Measurements from ENCODE around the gene TADA3. TPM values are rescaled to one million over a fixed set of nuclear protein-coding genes. Genes with fewer than 3 reads are reported as not detected.

Gene TADA3
- total RNA-seq, 2 experiments from 2014 or later: 88.1 to 88.3 TPM

- ChIA-PET POLR2A (interaction anchor here (0.9 to 11.9 kb wide), 10 partner anchors 10 to 353 kb away, joined by 3 to 158 read pairs (median 12); partner anchors contain the start of genes ARPC4, BRPF1, CAMK1 and FANCD2), CTCF (interaction anchor here (0.7 to 2.7 kb wide), 7 partner anchors 14 to 396 kb away, joined by 3 to 11 read pairs (median 4); partner anchors contain the start of genes ARPC4 and TADA3)
- Mint-ChIP-seq H3K4me1 (peaks cover 52% of the 10 kb centered on the region), H3K27ac (peak overlapping the region; percentile 91), H3K27me3 (no peaks in the 10 kb centered on the region), H3K36me3 (ENCODE audit: low read depth) (peaks cover 67% of the 10 kb centered on the region), H3K4me3 (peak overlapping the region; percentile 93), H3K9me3 (no peaks in the 10 kb centered on the region)
- DNase-seq: no peak
Measured at GRCh38 chr3:9749296-9749644, 43.0 kb downstream of the TADA3 start.

DNA sequence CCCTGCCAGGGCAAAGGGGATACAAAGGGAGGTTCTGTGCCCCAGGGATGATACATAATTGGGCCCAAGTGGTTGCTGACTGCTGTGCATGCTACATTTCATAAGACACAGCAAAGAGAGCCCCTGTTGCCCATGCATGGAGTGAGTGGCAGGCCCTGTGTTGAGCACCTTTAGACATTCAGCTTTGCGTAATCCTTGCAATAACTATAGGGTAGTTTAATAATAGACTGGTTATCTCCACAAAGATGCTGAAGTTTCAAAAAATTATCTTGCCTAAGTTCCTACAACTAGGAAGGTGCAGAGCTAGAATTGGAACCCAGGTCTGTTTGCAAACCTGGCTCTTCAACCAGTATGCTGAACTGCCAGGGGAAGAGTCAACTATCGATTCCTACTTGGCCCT is 44.2 kb downstream of the TADA3 start:
- no peak for DNase-seq
- Mint-ChIP-seq H3K9me3 (no peaks in the 10 kb centered on the region), H3K27me3 (no peaks in the 10 kb centered on the region), H3K36me3 (ENCODE audit: low read depth) (peaks cover 72% of the 10 kb centered on the region), H3K27ac (no peak overlapping the region), H3K4me1 (peaks cover 46% of the 10 kb centered on the region), H3K4me3 (no peak overlapping the region)
- CTCF ChIA-PET: no interaction called here
- POLR2A ChIA-PET: interaction anchor here (5.8 to 11.9 kb wide), 2 partner anchors 15 to 44 kb away, joined by 59 to 158 read pairs; partner anchors contain the start of genes ARPC4, BRPF1 and TADA3

- peaks cover 78% of the 10 kb centered on the region for H3K36me3 Mint-ChIP-seq (ENCODE audit: low read depth)
- no peaks in the 10 kb centered on the region for H3K9me3 Mint-ChIP-seq
- ChIA-PET CTCF (interaction anchor here (1.8 kb wide), 1 partner anchor 16 kb away, joined by 4 read pairs; the partner anchor contains the start of gene BRPF1), POLR2A (interaction anchor here (5.8 to 11.9 kb wide), 2 partner anchors 14 to 45 kb away, joined by 59 to 158 read pairs; partner anchors contain the start of genes ARPC4, BRPF1 and TADA3)
- H3K27ac Mint-ChIP-seq: no peak overlapping the region
- H3K4me3 Mint-ChIP-seq: no peak overlapping the region
- peaks cover 44% of the 10 kb centered on the region for H3K4me1 Mint-ChIP-seq
- H3K27me3 Mint-ChIP-seq: no peaks in the 10 kb centered on the region
- no peak for DNase-seq
Measured at GRCh38 chr3:9747267-9747666, 45.0 kb downstream of the TADA3 start.

- Mint-ChIP-seq H3K9me3 (no peaks in the 10 kb centered on the region), H3K27me3 (no peaks in the 10 kb centered on the region), H3K4me3 (no peak overlapping the region), H3K4me1 (peaks cover 34% of the 10 kb centered on the region), H3K27ac (peak overlapping the region; percentile 40), H3K36me3 (ENCODE audit: low read depth) (peaks cover 78% of the 10 kb centered on the region)
- ChIA-PET POLR2A (interaction anchor here (11.9 kb wide), 1 partner anchor 13 kb away, joined by 158 read pairs; the partner anchor contains the start of gene BRPF1), CTCF (interaction anchor here (0.6 to 1.8 kb wide), 3 partner anchors 15 to 200 kb away, joined by 3 to 4 read pairs (median 3); partner anchors contain the start of gene BRPF1)
- DNase-seq: peak; percentile 45
Measured at GRCh38 chr3:9746330-9746729, 45.9 kb downstream of the TADA3 start.

- ChIA-PET CTCF (interaction anchor here (1.8 kb wide), 1 partner anchor 15 kb away, joined by 4 read pairs; the partner anchor contains the start of gene BRPF1), POLR2A (interaction anchor here (11.9 kb wide), 1 partner anchor 12 kb away, joined by 158 read pairs; the partner anchor contains the start of gene BRPF1)
- Mint-ChIP-seq H3K27ac (no peak overlapping the region), H3K9me3 (no peaks in the 10 kb centered on the region), H3K27me3 (no peaks in the 10 kb centered on the region), H3K4me3 (no peak overlapping the region), H3K4me1 (peaks cover 27% of the 10 kb centered on the region), H3K36me3 (ENCODE audit: low read depth) (peaks cover 84% of the 10 kb centered on the region)
- no peak for DNase-seq
Measured at GRCh38 chr3:9745521-9745920, 46.8 kb downstream of the TADA3 start.

DNA sequence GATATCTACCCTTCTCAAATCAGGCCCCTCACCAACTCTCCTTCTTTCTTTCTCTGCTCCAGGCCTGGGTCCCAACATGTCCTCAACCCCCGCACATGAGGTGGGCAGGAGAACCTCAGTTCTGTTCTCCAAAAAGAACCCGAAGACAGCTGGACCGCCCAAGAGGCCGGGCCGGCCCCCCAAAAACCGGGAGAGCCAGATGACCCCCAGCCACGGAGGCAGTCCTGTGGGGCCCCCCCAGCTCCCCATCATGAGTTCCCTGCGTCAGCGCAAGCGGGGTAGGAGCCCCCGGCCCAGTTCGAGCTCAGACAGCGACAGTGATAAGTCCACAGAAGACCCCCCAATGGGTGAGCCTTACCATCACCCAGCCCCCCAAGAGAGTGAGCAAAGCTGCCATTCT is 48.1 kb downstream of the TADA3 start:
- peaks cover 19% of the 10 kb centered on the region for H3K4me1 Mint-ChIP-seq
- ChIA-PET POLR2A (interaction anchor here (1.1 to 11.9 kb wide), 2 partner anchors 11 to 94 kb away, joined by 3 to 158 read pairs; partner anchors contain the start of genes BRPF1 and MTMR14), CTCF (interaction anchor here (0.9 kb wide), 1 partner anchor 8 kb away, joined by 4 read pairs; no protein-coding TSS in a partner anchor)
- no peaks in the 10 kb centered on the region for H3K27me3 Mint-ChIP-seq
- H3K9me3 Mint-ChIP-seq: no peaks in the 10 kb centered on the region
- H3K4me3 Mint-ChIP-seq: no peak overlapping the region
- H3K36me3 Mint-ChIP-seq (ENCODE audit: low read depth): peaks cover 89% of the 10 kb centered on the region
- no peak for DNase-seq
- no peak overlapping the region for H3K27ac Mint-ChIP-seq

- ChIA-PET CTCF (interaction anchor here (0.9 kb wide), 1 partner anchor 8 kb away, joined by 4 read pairs; no protein-coding TSS in a partner anchor), POLR2A (interaction anchor here (1.1 to 11.9 kb wide), 2 partner anchors 10 to 94 kb away, joined by 3 to 158 read pairs; partner anchors contain the start of genes BRPF1 and MTMR14)
- DNase-seq: no peak
- Mint-ChIP-seq H3K27me3 (no peaks in the 10 kb centered on the region), H3K9me3 (no peaks in the 10 kb centered on the region), H3K36me3 (ENCODE audit: low read depth) (peaks cover 89% of the 10 kb centered on the region), H3K4me3 (no peak overlapping the region), H3K4me1 (peaks cover 16% of the 10 kb centered on the region), H3K27ac (no peak overlapping the region)
Measured at GRCh38 chr3:9743548-9743947, 48.7 kb downstream of the TADA3 start.

DNA sequence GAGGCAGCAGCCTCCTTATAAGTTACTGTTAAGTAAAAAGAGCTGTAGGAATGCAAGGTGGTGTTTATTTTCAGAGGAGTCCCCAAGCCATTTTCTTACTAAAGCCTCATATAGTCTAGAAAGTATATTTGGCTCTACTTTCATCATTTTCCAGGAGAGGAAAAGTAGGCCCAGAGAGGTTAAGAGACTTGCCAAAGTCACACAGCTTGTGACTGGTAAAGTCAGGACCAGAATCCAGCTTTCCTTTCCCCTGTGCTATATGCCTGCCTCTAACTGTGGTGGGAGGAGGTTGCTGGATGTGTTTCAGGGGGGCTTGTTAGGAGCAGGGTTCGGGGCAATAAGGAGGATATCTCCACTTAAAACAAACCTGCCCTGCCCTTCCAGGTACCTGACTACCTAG is 49.7 kb downstream of the TADA3 start:
- Mint-ChIP-seq H3K9me3 (no peaks in the 10 kb centered on the region), H3K36me3 (ENCODE audit: low read depth) (peaks cover 84% of the 10 kb centered on the region), H3K27ac (no peak overlapping the region), H3K4me3 (no peak overlapping the region), H3K27me3 (no peaks in the 10 kb centered on the region), H3K4me1 (peaks cover 20% of the 10 kb centered on the region)
- CTCF ChIA-PET: interaction anchor here (0.6 kb wide), 1 partner anchor 13 kb away, joined by 3 read pairs; no protein-coding TSS in a partner anchor
- no peak for DNase-seq
- POLR2A ChIA-PET: interaction anchor here (11.9 kb wide), 1 partner anchor 9 kb away, joined by 158 read pairs; the partner anchor contains the start of gene BRPF1

GRCh38 chr3:9739181-9739580 is 53.1 kb downstream of the TADA3 start:
- POLR2A ChIA-PET: interaction anchor here (0.8 to 1.5 kb wide), 3 partner anchors 11 to 45 kb away, joined by 3 to 7 read pairs (median 3); partner anchors contain the start of gene OGG1
- Mint-ChIP-seq H3K27me3 (no peaks in the 10 kb centered on the region), H3K36me3 (ENCODE audit: low read depth) (peaks cover 80% of the 10 kb centered on the region), H3K4me3 (no peak overlapping the region), H3K9me3 (no peaks in the 10 kb centered on the region), H3K4me1 (peaks cover 32% of the 10 kb centered on the region), H3K27ac (no peak overlapping the region)
- CTCF ChIA-PET: interaction anchor here (0.6 to 1.5 kb wide), 2 partner anchors 12 to 237 kb away, joined by 3 to 5 read pairs; no protein-coding TSS in a partner anchor
- DNase-seq: no peak

DNA sequence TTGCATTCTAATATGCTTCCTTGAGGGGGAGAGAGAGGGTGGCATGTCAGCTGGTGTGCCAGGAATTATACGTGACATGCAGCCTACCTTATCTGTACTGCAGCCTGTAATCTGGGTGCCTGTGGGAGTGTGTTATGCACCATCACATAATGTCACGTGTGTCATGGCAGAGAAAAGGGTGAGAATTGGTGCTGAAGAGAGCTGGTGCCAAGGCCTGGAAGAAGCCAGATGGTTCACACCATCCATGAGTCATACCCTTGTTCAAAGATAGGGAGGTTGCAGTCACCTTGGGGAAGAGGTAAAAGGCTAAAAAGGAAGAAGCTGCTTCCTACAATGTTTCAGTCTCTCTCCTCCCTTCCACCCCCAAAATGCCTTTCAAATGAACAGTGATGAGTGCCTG is 55.4 kb downstream of the TADA3 start:
- ChIA-PET POLR2A (interaction anchor here (1.2 to 9.6 kb wide), 6 partner anchors 9 to 87 kb away, joined by 3 to 158 read pairs (median 6); partner anchors contain the start of genes ARPC4, CAMK1, MTMR14 and OGG1), CTCF (interaction anchor here (0.6 to 3.0 kb wide), 3 partner anchors 9 to 147 kb away, joined by 3 to 14 read pairs (median 6); partner anchors contain the start of gene OGG1)
- H3K36me3 Mint-ChIP-seq (ENCODE audit: low read depth): peaks cover 77% of the 10 kb centered on the region
- no peak overlapping the region for H3K4me3 Mint-ChIP-seq
- no peaks in the 10 kb centered on the region for H3K9me3 Mint-ChIP-seq
- H3K27me3 Mint-ChIP-seq: no peaks in the 10 kb centered on the region
- no peak for DNase-seq
- H3K4me1 Mint-ChIP-seq: peaks cover 51% of the 10 kb centered on the region
- H3K27ac Mint-ChIP-seq: peak overlapping the region; percentile 59

DNA sequence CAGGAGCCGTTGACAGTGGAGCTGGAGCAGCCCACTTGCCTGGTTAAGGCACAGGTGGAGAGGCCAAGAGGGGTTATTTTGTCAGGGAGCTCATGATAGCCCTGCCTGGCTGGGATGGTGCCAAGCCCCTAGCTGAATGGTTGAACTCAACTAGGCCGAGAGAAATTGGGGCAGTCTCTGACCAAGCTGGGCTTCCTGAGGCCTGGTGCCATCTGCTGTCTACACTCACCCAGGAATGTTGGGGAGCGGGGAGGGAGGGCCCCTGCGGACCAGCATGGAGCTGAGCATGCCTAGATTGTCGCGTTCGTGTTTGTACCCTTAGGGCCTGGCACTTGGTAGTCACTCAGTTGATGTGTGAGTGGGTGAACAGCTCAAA is 59.5 kb downstream of the TADA3 start:
- DNase-seq: no peak
- Mint-ChIP-seq H3K36me3 (ENCODE audit: low read depth) (peaks cover 43% of the 10 kb centered on the region), H3K4me3 (peak overlapping the region; percentile 96), H3K27ac (peak overlapping the region; percentile 89), H3K27me3 (no peaks in the 10 kb centered on the region), H3K4me1 (peaks cover 63% of the 10 kb centered on the region), H3K9me3 (no peaks in the 10 kb centered on the region)
- ChIA-PET CTCF (interaction anchor here (0.9 to 3.1 kb wide), 6 partner anchors 12 to 214 kb away, joined by 3 to 14 read pairs (median 4); partner anchors contain the start of genes ARPC4, OGG1 and TADA3), POLR2A (interaction anchor here (0.6 to 9.6 kb wide), 13 partner anchors 13 to 379 kb away, joined by 3 to 158 read pairs (median 6); partner anchors contain the start of genes ARPC4, CAMK1, EMC3 and MTMR14)

DNA sequence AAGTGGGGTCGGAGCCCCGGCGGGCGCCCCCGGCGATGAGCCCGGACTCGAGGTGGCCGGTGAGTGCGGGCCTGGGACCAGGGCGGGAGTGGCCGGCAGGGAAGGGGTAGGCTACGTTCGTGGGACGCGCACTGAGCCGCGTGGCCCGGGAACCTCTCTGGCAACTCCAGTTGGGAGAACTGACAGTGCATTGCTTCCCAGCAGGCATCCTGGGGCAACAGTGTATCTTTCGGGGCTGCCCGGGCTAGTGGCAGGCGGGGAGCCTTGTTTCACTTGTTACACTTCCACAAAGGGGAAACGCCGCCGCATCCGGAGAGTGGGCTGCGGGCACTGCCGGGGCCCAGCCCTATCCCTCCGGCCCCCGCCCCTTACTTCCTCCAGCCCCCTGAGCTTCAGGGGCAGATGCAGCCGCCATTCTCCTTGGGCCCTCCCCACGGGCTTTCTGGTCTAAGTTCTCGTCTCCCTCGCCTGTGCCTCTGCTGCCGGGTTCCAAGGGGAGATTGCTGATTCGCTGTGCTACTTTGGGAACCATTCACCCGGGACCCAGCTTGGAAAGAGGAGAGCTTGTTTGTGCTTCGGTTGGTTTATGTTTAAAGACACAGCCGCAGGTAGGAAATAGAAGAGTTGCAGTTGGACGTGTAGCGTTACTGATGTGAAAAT is 60.1 kb downstream of the TADA3 start:
- Mint-ChIP-seq H3K27ac (peak overlapping the region; percentile 89), H3K9me3 (no peaks in the 10 kb centered on the region), H3K4me1 (peaks cover 69% of the 10 kb centered on the region), H3K36me3 (ENCODE audit: low read depth) (peaks cover 42% of the 10 kb centered on the region), H3K4me3 (peak overlapping the region; percentile 96), H3K27me3 (no peaks in the 10 kb centered on the region)
- DNase-seq: peak; percentile 71
- ChIA-PET CTCF (interaction anchor here (0.6 to 3.1 kb wide), 6 partner anchors 11 to 280 kb away, joined by 3 to 14 read pairs (median 4); partner anchors contain the start of gene OGG1), POLR2A (interaction anchor here (0.6 to 9.6 kb wide), 25 partner anchors 11 to 462 kb away, joined by 3 to 158 read pairs (median 5); partner anchors contain the start of genes ARPC4, CAMK1, CRELD1 and EMC3)

Data from activated CD4-positive, alpha-beta memory T cell treated with anti-CD3 and anti-CD28 coated beads, Interleukin-2, amount 10 ng/mL, durations not matched to agents 7 days and 5 days (primary cell).